SK-N-SH (cell line): Measurements from ENCODE around the gene CLEC18A. TPM values are rescaled to one million over a fixed set of nuclear protein-coding genes. Genes with fewer than 3 reads are reported as not detected.

Experiments used
- CTCF ChIA-PET: fragments of 300-600, 350-600 bp; formaldehyde crosslinking; extraction: SDS; loops from one replicate; lab custom pipeline; 2021; lab: Yijun Ruan, JAX
- POLR2A ChIA-PET: fragments of 350-600 bp; sonication (Branson Sonifier 250); formaldehyde crosslinking; extraction: SDS; loops from one replicate; lab custom pipeline; 2020; ENCODE audit warnings: antibody characterized with exemption, inconsistent platforms; lab: Yijun Ruan, JAX
- DNase-seq: peaks from one replicate; pipeline ENCODE4 v3.0.0; 2012
- H2AFZ ChIP-seq: fragments of 200-600 bp; sonication (generic); 2 replicates; pipeline ENCODE4 v1.8.1; 2016; ENCODE audit warnings: antibody characterized with exemption, mild to moderate bottlenecking, low read depth
- H3F3A ChIP-seq: fragments of 200-600 bp; sonication (generic); replicated peaks from 2 replicates; pipeline ENCODE3; 2016; ENCODE audit warnings: antibody characterized with exemption, mild to moderate bottlenecking; ENCODE audit not compliant: insufficient read depth
- H3K27ac ChIP-seq, 2 experiments: fragments of 200-500 bp in 1 of 2; fragments of 200-600 bp in 1 of 2; sonication (Bioruptor generic) in 1 of 2; sonication (generic), shearing (Covaris generic) in 1 of 2; 2 replicates each; pipeline versions ENCODE4 v1.5.1 to v1.6.1; 2014 to 2016; ENCODE audit warnings: low read depth in 2 of 2, inconsistent platforms in 1 of 2, low read length in 1 of 2, mild to moderate bottlenecking in 1 of 2, mixed read lengths in 1 of 2
- H3K27me3 ChIP-seq: fragments of 200-600 bp; sonication (generic), shearing (Covaris generic); 2 replicates; pipeline ENCODE4 v1.6.1; 2016; ENCODE audit warnings: mixed run types; ENCODE audit not compliant: insufficient read depth
- H3K36me3 ChIP-seq, 2 experiments: fragments of 200-500 bp in 1 of 2; fragments of 200-600 bp in 1 of 2; sonication (Bioruptor generic) in 1 of 2; sonication (generic) in 1 of 2; replicated peaks in 1 of 2; 2 replicates each; pipeline versions ENCODE3 to v1.5.1; 2014 to 2016; ENCODE audit warnings: low read length in 1 of 2, mild to moderate bottlenecking in 1 of 2; ENCODE audit not compliant: insufficient read depth in 2 of 2, control insufficient read depth in 1 of 2
- H3K4me1 ChIP-seq, 2 experiments: fragments of 200-500 bp in 1 of 2; fragments of 200-600 bp in 1 of 2; sonication (Bioruptor generic) in 1 of 2; sonication (generic), shearing (Covaris generic) in 1 of 2; 2 replicates each; pipeline versions ENCODE4 v1.5.1 to v1.6.1; 2014 to 2016; ENCODE audit warnings: low read depth in 1 of 2, low read length in 1 of 2, mixed run types in 1 of 2; ENCODE audit not compliant: insufficient read depth in 2 of 2, control insufficient read depth in 1 of 2
- H3K4me2 ChIP-seq: fragments of 200-600 bp; sonication (generic), shearing (Covaris generic); 2 replicates; pipeline ENCODE4 v1.6.1; 2017; ENCODE audit warnings: mixed run types
- H3K4me3 ChIP-seq, 2 experiments: fragments of 200-500 bp in 1 of 2; fragments of 200-600 bp in 1 of 2; sonication (Bioruptor generic) in 1 of 2; sonication (generic), shearing (Covaris generic) in 1 of 2; 2 replicates each; pipeline versions ENCODE4 v1.5.1 to v1.8.1; 2014 to 2016; ENCODE audit warnings: low read depth in 2 of 2, inconsistent platforms in 1 of 2, low read length in 1 of 2, mild to moderate bottlenecking in 1 of 2, mixed read lengths in 1 of 2, moderate library complexity in 1 of 2
- H3K79me2 ChIP-seq: fragments of 200-600 bp; sonication (generic); 2 replicates; pipeline ENCODE4 v1.8.1; 2017; ENCODE audit warnings: mild to moderate bottlenecking; ENCODE audit not compliant: insufficient read depth
- H3K9ac ChIP-seq: fragments of 200-600 bp; sonication (generic); 2 replicates; pipeline ENCODE4 v1.6.1; 2017; ENCODE audit warnings: mixed run types
- H3K9me2 ChIP-seq: fragments of 200-600 bp; sonication (generic); 2 replicates; pipeline ENCODE4 v1.6.1; 2017; ENCODE audit warnings: mixed run types
- H3K9me3 ChIP-seq: fragments of 200-600 bp; sonication (generic); 2 replicates; pipeline ENCODE4 v1.6.1; 2017; ENCODE audit warnings: mixed run types, mild to moderate bottlenecking, moderate library complexity
- H4K20me1 ChIP-seq: fragments of 200-600 bp; sonication (generic); 2 replicates; pipeline ENCODE4 v1.6.1; 2017; ENCODE audit warnings: mild to moderate bottlenecking, mixed run types; ENCODE audit not compliant: insufficient read depth
- CTCF ChIP-seq: fragments of 200-600 bp; sonication (generic); IDR thresholded peaks from 2 replicates; pipeline ENCODE4 v1.6.1; 2017; ENCODE audit warnings: antibody characterized with exemption, mild to moderate bottlenecking, moderate library complexity
- ELF1 ChIP-seq: IDR thresholded peaks from 2 replicates; pipeline ENCODE4 v1.4.0; 2012
- EZH2phosphoT487 ChIP-seq: fragments of 200-600 bp; sonication (generic); IDR thresholded peaks from 2 replicates; pipeline ENCODE4 v1.6.1; 2017; ENCODE audit warnings: low read depth, mixed run types, mild to moderate bottlenecking, antibody characterized with exemption, moderate library complexity, borderline replicate concordance
- GABPA ChIP-seq: IDR thresholded peaks from 2 replicates; pipeline ENCODE4 v1.4.0; 2012; ENCODE audit warnings: low read depth, mild to moderate bottlenecking
- MEF2A ChIP-seq: IDR thresholded peaks from 2 replicates; pipeline ENCODE4 v1.4.0; 2012; ENCODE audit warnings: low read depth, borderline replicate concordance
- MXI1 ChIP-seq: IDR thresholded peaks from 2 replicates; pipeline ENCODE4 v1.6.1; 2012; ENCODE audit warnings: mild to moderate bottlenecking, low read depth, low read length, improper control_type of control experiment
- NFIC ChIP-seq: IDR thresholded peaks from 2 replicates; pipeline ENCODE4 v1.4.0; 2012; ENCODE audit warnings: borderline replicate concordance
- RAD21 ChIP-seq: IDR thresholded peaks from 2 replicates; pipeline ENCODE4 v1.6.1; 2012; ENCODE audit warnings: mild to moderate bottlenecking, low read length
- RCOR1 ChIP-seq: fragments of 150-350 bp; IDR thresholded peaks from 2 replicates; pipeline ENCODE4 v1.6.1; 2017; ENCODE audit warnings: antibody characterized with exemption, low read length
- RXRA ChIP-seq: IDR thresholded peaks from 2 replicates; pipeline ENCODE4 v1.4.0; 2012; ENCODE audit warnings: low read depth, mild to moderate bottlenecking, borderline replicate concordance
- SIN3A ChIP-seq: IDR thresholded peaks from 2 replicates; pipeline ENCODE4 v1.6.1; 2012; ENCODE audit warnings: low read depth, mild to moderate bottlenecking, low read length, moderate library complexity, borderline replicate concordance
- SMC3 ChIP-seq: IDR thresholded peaks from 2 replicates; pipeline ENCODE4 v1.6.1; 2012; ENCODE audit warnings: low read depth, low read length, improper control_type of control experiment
- TAF1 ChIP-seq: IDR thresholded peaks from 2 replicates; pipeline ENCODE4 v1.6.1; 2012; ENCODE audit warnings: low read depth, mild to moderate bottlenecking, low read length, moderate library complexity, borderline replicate concordance
- TCF12 ChIP-seq: IDR thresholded peaks from 2 replicates; pipeline ENCODE4 v1.4.0; 2012
- TEAD4 ChIP-seq: IDR thresholded peaks from 2 replicates; pipeline ENCODE4 v1.4.0; 2012; ENCODE audit warnings: mild to moderate bottlenecking, borderline replicate concordance; ENCODE audit not compliant: insufficient read depth
- WGBS: methylation state at CpG from one replicate; pipeline ENCODE4 v1.1.6; 2017; ENCODE audit warnings: low lambda C conversion rate; 5-methylcytosine and 5-hydroxymethylcytosine counted together
- polyA plus RNA-seq, 3 experiments: library from polyadenylated mRNA; depleted of rRNA; stranded (reverse); fragments of >200 nt; gene quantifications; 2 replicates each; pipeline ENCODE4 v1.2.3, GENCODE V29; 2012

CLEC18A gene
- polyA plus RNA-seq, 1 of the 3 experiments (the other 2 are of a cell fraction), result 0.20 TPM

DNA sequence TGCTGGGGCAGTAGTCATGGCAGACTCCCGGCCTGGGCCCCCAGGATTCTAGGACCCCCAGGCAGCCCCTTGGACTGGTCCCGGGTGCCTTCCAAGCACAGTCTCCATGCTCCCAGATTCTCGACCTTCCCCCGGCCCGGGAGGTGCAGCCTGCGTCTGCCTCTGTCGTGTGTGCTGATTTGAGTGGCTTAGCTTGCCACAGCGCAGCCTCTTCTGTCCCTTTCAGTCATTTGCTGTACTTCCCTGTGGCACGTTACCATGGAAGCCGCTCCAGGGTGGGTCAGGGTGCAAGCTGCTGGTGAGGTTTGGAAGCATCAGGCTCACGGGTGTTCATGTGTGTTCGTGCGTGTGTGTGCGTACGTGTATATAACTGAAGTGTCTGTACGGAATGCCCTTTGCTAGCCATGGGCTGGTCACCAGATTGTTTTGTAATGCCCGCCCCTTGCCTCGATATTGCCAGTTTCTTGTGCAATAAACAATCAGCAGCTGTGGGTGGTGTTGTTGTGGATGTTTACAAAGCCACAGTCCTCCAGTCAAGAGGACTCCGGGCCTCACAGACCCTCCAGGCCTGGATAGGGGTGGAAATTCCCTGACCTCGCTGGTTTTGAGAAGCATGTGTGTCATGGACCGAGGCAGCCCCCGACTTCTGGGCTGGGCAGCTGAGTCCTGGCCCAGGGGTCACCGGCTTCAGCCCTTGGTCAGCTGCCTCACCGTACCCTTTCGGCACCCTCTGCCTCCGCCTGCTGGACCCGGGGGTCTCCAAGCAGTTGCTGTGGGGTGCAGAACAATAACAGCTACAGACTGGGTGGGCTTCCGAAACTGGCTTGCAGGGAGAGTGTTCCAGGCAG, 9.7 kb upstream of the CLEC18A start:
- H3K9me2 ChIP-seq, result no peaks in the 10 kb centered on the region
- H3K9ac ChIP-seq, result no peak overlapping the region
- no peaks in the 10 kb centered on the region for H3F3A ChIP-seq
- peaks cover 3 to 19% of the 10 kb centered on the region in 2 experiments for H3K36me3 ChIP-seq
- H3K27me3 ChIP-seq, result no peaks in the 10 kb centered on the region
- H4K20me1 ChIP-seq, result no peaks in the 10 kb centered on the region
- no peak overlapping the region for H3K27ac ChIP-seq
- no peaks in the 10 kb centered on the region for H3K79me2 ChIP-seq
- no peak overlapping the region for H3K4me3 ChIP-seq
- 95% methylated on average over 18 of the region's 28 CpGs for whole genome bisulfite sequencing
- TF ChIP-seq RAD21, result no peak
- TF ChIP-seq CTCF, result no peak
- TF ChIP-seq ELF1, result no peak
- TF ChIP-seq EZH2phosphoT487, result no peak
- no peak for TF ChIP-seq RXRA
- no peak for TF ChIP-seq TAF1
- no peak for TF ChIP-seq MEF2A
- TF ChIP-seq SMC3, result no peak
- TF ChIP-seq RCOR1, result no peak
- no peak for TF ChIP-seq NFIC
- TF ChIP-seq TCF12, result no peak
- TF ChIP-seq MXI1, result no peak
- no peak for TF ChIP-seq GABPA
- TF ChIP-seq SIN3A, result no peak
- TF ChIP-seq, all 33 proteins: peak for 0
- Histone ChIP-seq H3K4me2 (no peak overlapping the region), H2AFZ (no peak overlapping the region), H3K9me3 (no peaks in the 10 kb centered on the region), H3K4me1 (peaks cover 0 to 15% of the 10 kb centered on the region in 2 experiments; a peak in 1 of 4 replicates)
- no peak for DNase-seq
- ChIA-PET CTCF (interaction anchor here (1.3 to 2.9 kb wide), 3 partner anchors 12 to 148 kb away, joined by 3 to 22 read pairs (median 12); no protein-coding TSS in a partner anchor), POLR2A (no interaction called here)

DNA sequence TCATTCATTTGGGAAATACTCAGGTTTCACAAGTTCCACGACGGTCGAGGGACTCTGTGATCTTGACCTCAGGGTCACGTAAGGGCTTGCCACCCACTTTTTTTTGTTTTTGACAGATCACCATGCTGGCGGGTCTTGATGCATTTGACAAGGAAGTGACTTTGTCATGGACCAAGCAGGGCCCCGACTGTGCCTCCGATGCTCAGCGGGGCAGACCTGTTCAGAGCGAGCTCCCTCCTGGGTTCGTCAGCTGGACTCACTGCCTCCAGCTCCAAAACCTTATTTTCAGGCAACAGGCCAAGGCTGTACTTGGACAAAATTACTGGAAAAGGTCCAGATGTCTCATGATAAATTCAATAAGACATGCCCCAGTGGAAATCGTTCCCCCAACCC, 9.0 kb upstream of the CLEC18A start:
- Histone ChIP-seq H3K9me3 (no peaks in the 10 kb centered on the region), H3K4me2 (no peak overlapping the region), H3K79me2 (no peaks in the 10 kb centered on the region), H2AFZ (no peak overlapping the region), H3K27me3 (no peaks in the 10 kb centered on the region)
- TF ChIP-seq TCF12 (no peak), TEAD4 (no peak)
- TF ChIP-seq, all 33 proteins: peak for 0
- no peak overlapping the region for H3K27ac ChIP-seq
- no peak for DNase-seq
- ChIA-PET POLR2A (no interaction called here), CTCF (interaction anchor here (1.2 to 2.9 kb wide), 3 partner anchors 12 to 145 kb away, joined by 3 to 22 read pairs (median 12); no protein-coding TSS in a partner anchor)
- H3K9ac ChIP-seq, result no peak overlapping the region
- no peaks in the 10 kb centered on the region for H4K20me1 ChIP-seq
- H3K4me1 ChIP-seq, result peaks cover 0 to 15% of the 10 kb centered on the region in 2 experiments; a peak in 1 of 4 replicates
- no peaks in the 10 kb centered on the region for H3K9me2 ChIP-seq
- no peaks in the 10 kb centered on the region for H3F3A ChIP-seq
- no peak overlapping the region for H3K4me3 ChIP-seq
- H3K36me3 ChIP-seq, result peaks cover 3 to 18% of the 10 kb centered on the region in 2 experiments
- WGBS, result 94% methylated on average over 10 of the region's 11 CpGs
